ENCODE measurements around the gene TRERF1.

The TRERF1 gene

GRCh38 chr6:42280966-42281533 lies 170.7 kb downstream of the TRERF1 start:
- Histone ChIP-seq H3K4me3 (ENCODE audit: low read depth, low read length) (no peak overlapping the region), H3K27me3 (ENCODE audit: control insufficient read depth, insufficient read depth, low read length) (no peaks in the 10 kb centered on the region), H3K4me1 (ENCODE audit: control insufficient read depth, insufficient read depth, low read length) (peaks cover 7% of the 10 kb centered on the region; the same call in 1 of the 2 replicates), H3K36me3 (ENCODE audit: control insufficient read depth, insufficient read depth, low read length) (no peaks in the 10 kb centered on the region), H3K9ac (ENCODE audit: low read depth, low read length) (no peak overlapping the region), H3K27ac (ENCODE audit: low read depth, low read length) (no peak overlapping the region), H3K9me3 (ENCODE audit: control insufficient read depth, insufficient read depth, low read length) (no peaks in the 10 kb centered on the region; the same call in 1 of the 2 replicates)

GRCh38 chr6:42279966-42280629 lies 171.6 kb downstream of the TRERF1 start:
- no peak overlapping the region for H3K9ac ChIP-seq (ENCODE audit: low read depth, low read length)
- no peaks in the 10 kb centered on the region; the same call in 1 of the 2 replicates for H3K9me3 ChIP-seq (ENCODE audit: control insufficient read depth, insufficient read depth, low read length)
- H3K27ac ChIP-seq (ENCODE audit: low read depth, low read length) = no peak overlapping the region
- H3K36me3 ChIP-seq (ENCODE audit: control insufficient read depth, insufficient read depth, low read length) = no peaks in the 10 kb centered on the region
- no peak overlapping the region for H3K4me3 ChIP-seq (ENCODE audit: low read depth, low read length)
- no peaks in the 10 kb centered on the region for H3K27me3 ChIP-seq (ENCODE audit: control insufficient read depth, insufficient read depth, low read length)
- peaks cover 7% of the 10 kb centered on the region; the same call in 1 of the 2 replicates for H3K4me1 ChIP-seq (ENCODE audit: control insufficient read depth, insufficient read depth, low read length)

GRCh38 chr6:42279144-42279781 lies 172.5 kb downstream of the TRERF1 start:
- no peaks in the 10 kb centered on the region for H3K27me3 ChIP-seq (ENCODE audit: control insufficient read depth, insufficient read depth, low read length)
- H3K4me3 ChIP-seq (ENCODE audit: low read depth, low read length) = no peak overlapping the region
- H3K9me3 ChIP-seq (ENCODE audit: control insufficient read depth, insufficient read depth, low read length) = no peaks in the 10 kb centered on the region; the same call in 1 of the 2 replicates
- H3K4me1 ChIP-seq (ENCODE audit: control insufficient read depth, insufficient read depth, low read length) = peaks cover 7% of the 10 kb centered on the region; the same call in 1 of the 2 replicates
- H3K9ac ChIP-seq (ENCODE audit: low read depth, low read length) = no peak overlapping the region
- H3K27ac ChIP-seq (ENCODE audit: low read depth, low read length) = no peak overlapping the region
- H3K36me3 ChIP-seq (ENCODE audit: control insufficient read depth, insufficient read depth, low read length) = no peaks in the 10 kb centered on the region

- no peaks in the 10 kb centered on the region for H3K36me3 ChIP-seq (ENCODE audit: control insufficient read depth, insufficient read depth, low read length)
- H3K27me3 ChIP-seq (ENCODE audit: control insufficient read depth, insufficient read depth, low read length) = no peaks in the 10 kb centered on the region
- peaks cover 7% of the 10 kb centered on the region; the same call in 1 of the 2 replicates for H3K4me1 ChIP-seq (ENCODE audit: control insufficient read depth, insufficient read depth, low read length)
- no peak overlapping the region for H3K4me3 ChIP-seq (ENCODE audit: low read depth, low read length)
- no peaks in the 10 kb centered on the region; the same call in 1 of the 2 replicates for H3K9me3 ChIP-seq (ENCODE audit: control insufficient read depth, insufficient read depth, low read length)
- H3K27ac ChIP-seq (ENCODE audit: low read depth, low read length) = no peak overlapping the region
- no peak overlapping the region for H3K9ac ChIP-seq (ENCODE audit: low read depth, low read length)
These were observed 173.4 kb downstream of the TRERF1 start for GRCh38 chr6:42278131-42278853.

GRCh38 chr6:42276034-42276890 lies 175.5 kb downstream of the TRERF1 start:
- H3K36me3 ChIP-seq (ENCODE audit: control insufficient read depth, insufficient read depth, low read length) = no peaks in the 10 kb centered on the region
- no peak overlapping the region for H3K4me3 ChIP-seq (ENCODE audit: low read depth, low read length)
- H3K9me3 ChIP-seq (ENCODE audit: control insufficient read depth, insufficient read depth, low read length) = no peaks in the 10 kb centered on the region
- H3K27ac ChIP-seq (ENCODE audit: low read depth, low read length) = no peak overlapping the region
- H3K4me1 ChIP-seq (ENCODE audit: control insufficient read depth, insufficient read depth, low read length) = peaks cover 5% of the 10 kb centered on the region; the same call in 1 of the 2 replicates
- H3K9ac ChIP-seq (ENCODE audit: low read depth, low read length) = no peak overlapping the region
- no peaks in the 10 kb centered on the region for H3K27me3 ChIP-seq (ENCODE audit: control insufficient read depth, insufficient read depth, low read length)

GRCh38 chr6:42275376-42276033 lies 176.2 kb downstream of the TRERF1 start:
- no peaks in the 10 kb centered on the region for H3K9me3 ChIP-seq (ENCODE audit: control insufficient read depth, insufficient read depth, low read length)

GRCh38 chr6:42274898-42275297 lies 176.8 kb downstream of the TRERF1 start:
- H3K36me3 ChIP-seq (ENCODE audit: control insufficient read depth, insufficient read depth, low read length) = no peaks in the 10 kb centered on the region
- H3K27me3 ChIP-seq (ENCODE audit: control insufficient read depth, insufficient read depth, low read length) = no peaks in the 10 kb centered on the region
- no peak overlapping the region for H3K4me3 ChIP-seq (ENCODE audit: low read depth, low read length)

More at GRCh38 chr6:42275376-42276033, 176.2 kb downstream of the TRERF1 start:
- H3K4me1 ChIP-seq (ENCODE audit: control insufficient read depth, insufficient read depth, low read length) = no peaks in the 10 kb centered on the region
- no peaks in the 10 kb centered on the region for H3K36me3 ChIP-seq (ENCODE audit: control insufficient read depth, insufficient read depth, low read length)
- H3K27ac ChIP-seq (ENCODE audit: low read depth, low read length) = no peak overlapping the region
- H3K9ac ChIP-seq (ENCODE audit: low read depth, low read length) = no peak overlapping the region
- no peak overlapping the region for H3K4me3 ChIP-seq (ENCODE audit: low read depth, low read length)
- no peaks in the 10 kb centered on the region for H3K27me3 ChIP-seq (ENCODE audit: control insufficient read depth, insufficient read depth, low read length)

GRCh38 chr6:42271834-42272805 lies 179.6 kb downstream of the TRERF1 start:
- Histone ChIP-seq H3K9me3 (ENCODE audit: control insufficient read depth, insufficient read depth, low read length) (no peaks in the 10 kb centered on the region), H3K27ac (ENCODE audit: low read depth, low read length) (no peak overlapping the region), H3K9ac (ENCODE audit: low read depth, low read length) (no peak overlapping the region), H3K27me3 (ENCODE audit: control insufficient read depth, insufficient read depth, low read length) (no peaks in the 10 kb centered on the region), H3K36me3 (ENCODE audit: control insufficient read depth, insufficient read depth, low read length) (peaks cover 8% of the 10 kb centered on the region; the same call in 1 of the 2 replicates), H3K4me1 (ENCODE audit: control insufficient read depth, insufficient read depth, low read length) (peaks cover 6% of the 10 kb centered on the region; the same call in 1 of the 2 replicates), H3K4me3 (ENCODE audit: low read depth, low read length) (no peak overlapping the region)

More at GRCh38 chr6:42274898-42275297, 176.8 kb downstream of the TRERF1 start:
- H3K9ac ChIP-seq (ENCODE audit: low read depth, low read length) = no peak overlapping the region
- peaks cover 6% of the 10 kb centered on the region; the same call in 1 of the 2 replicates for H3K4me1 ChIP-seq (ENCODE audit: control insufficient read depth, insufficient read depth, low read length)
- H3K9me3 ChIP-seq (ENCODE audit: control insufficient read depth, insufficient read depth, low read length) = no peaks in the 10 kb centered on the region
- H3K27ac ChIP-seq (ENCODE audit: low read depth, low read length) = no peak overlapping the region

- Histone ChIP-seq H3K9me3 (ENCODE audit: control insufficient read depth, insufficient read depth, low read length) (no peaks in the 10 kb centered on the region), H3K9ac (ENCODE audit: low read depth, low read length) (no peak overlapping the region), H3K4me3 (ENCODE audit: low read depth, low read length) (no peak overlapping the region), H3K36me3 (ENCODE audit: control insufficient read depth, insufficient read depth, low read length) (peaks cover 8% of the 10 kb centered on the region; the same call in 1 of the 2 replicates), H3K27ac (ENCODE audit: low read depth, low read length) (peak overlapping the region; percentile 10), H3K4me1 (ENCODE audit: control insufficient read depth, insufficient read depth, low read length) (peaks cover 6% of the 10 kb centered on the region; the same call in 1 of the 2 replicates), H3K27me3 (ENCODE audit: control insufficient read depth, insufficient read depth, low read length) (no peaks in the 10 kb centered on the region)
These were observed 181.7 kb downstream of the TRERF1 start for GRCh38 chr6:42269974-42270510.
